ENCODE data around the gene CPA1.

CPA1 gene

DNA sequence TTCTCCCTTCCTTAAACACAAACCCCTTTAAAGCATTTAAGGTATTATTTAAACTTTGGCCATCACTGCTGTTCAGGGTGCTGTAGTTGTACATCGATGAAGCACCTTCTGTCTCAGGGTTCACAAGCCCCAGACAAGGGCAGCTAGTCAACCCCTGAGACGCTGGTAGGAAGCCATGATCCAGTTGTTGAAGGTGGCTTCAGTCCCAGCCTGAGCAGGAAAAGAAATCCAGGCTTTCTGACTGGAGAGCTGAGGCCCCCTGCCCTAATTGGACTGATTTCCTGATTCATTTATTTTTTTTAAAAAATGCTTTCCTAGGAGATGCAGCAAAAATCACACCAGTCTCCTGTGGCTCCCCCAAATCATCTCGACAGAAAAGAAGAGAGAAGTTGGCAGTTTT is 15.8 kb downstream of the CPA1 start:
- DNase-seq (ENCODE audit: low read depth), result no peak

- no peak for DNase-seq (ENCODE audit: low read depth)
Measured at GRCh38 chr7:130397051-130397757, 16.9 kb downstream of the CPA1 start.

DNA sequence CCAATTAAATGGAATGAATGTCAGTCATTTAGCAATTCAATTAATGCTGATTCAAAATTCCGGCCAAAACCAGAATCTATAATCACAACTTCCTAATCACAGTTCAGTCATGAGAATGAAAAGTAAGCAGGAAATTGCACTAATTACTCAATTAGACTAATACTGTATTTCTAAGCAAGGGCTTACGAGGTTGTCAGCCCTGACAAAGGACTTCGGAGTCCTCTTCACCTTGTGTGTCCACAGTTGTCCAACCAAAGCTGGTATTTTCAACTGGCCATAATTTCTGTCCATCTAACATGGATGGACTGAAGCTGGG is 17.4 kb downstream of the CPA1 start:
- DNase-seq (ENCODE audit: low read depth), result no peak

DNA sequence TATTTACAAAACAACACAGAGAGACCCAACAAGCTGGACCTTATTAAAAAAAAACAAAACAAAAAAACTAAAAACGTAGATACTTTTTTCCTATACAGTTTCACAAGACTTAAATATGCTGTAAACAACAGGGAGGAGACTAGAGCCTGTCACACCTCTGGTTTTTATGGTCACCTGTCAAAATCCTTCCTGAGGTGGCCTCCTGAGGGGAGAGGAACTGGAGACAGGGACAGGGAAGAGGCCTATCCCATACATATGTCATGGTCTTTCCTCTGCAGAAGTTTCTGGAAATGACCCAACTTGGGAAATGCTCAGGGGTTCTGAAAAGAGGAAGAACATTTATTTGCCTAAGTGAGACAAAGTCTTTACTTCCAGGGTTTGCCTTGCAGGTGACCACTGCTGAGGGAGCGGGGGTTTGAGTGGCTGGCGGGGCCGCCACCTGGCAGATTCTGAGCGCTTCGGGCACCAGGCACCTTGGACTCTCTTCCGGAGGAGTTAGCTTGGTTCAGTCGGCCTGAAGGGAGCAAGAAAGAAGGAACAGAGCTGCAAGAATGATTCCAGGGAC is 18.3 kb downstream of the CPA1 start:
- DNase-seq (ENCODE audit: low read depth), result no peak

GRCh38 chr7:130400120-130400572 is 19.9 kb downstream of the CPA1 start:
- DNase-seq (ENCODE audit: low read depth), result no peak

DNA sequence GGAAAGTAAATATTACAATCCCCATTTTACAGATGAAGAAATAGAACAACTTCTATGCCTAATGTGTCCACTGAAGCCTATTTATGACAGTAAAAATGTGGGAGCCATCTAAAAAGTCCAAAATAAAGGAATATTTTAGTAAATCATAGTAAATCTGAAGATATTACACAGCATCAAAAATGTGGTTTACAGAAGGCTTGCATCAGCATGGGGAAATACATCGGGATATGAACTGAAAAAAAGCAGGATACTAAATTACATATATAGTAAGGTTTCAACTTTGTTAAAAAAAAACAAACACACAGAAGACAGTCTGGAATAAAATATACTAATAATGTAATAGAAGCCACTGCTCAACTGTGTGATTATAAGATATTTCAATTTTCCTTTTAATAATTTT is 20.8 kb downstream of the CPA1 start:
- DNase-seq (ENCODE audit: low read depth), result no peak

- no peak for DNase-seq (ENCODE audit: low read depth)
Measured at GRCh38 chr7:130401578-130401977, 21.3 kb downstream of the CPA1 start.

DNA sequence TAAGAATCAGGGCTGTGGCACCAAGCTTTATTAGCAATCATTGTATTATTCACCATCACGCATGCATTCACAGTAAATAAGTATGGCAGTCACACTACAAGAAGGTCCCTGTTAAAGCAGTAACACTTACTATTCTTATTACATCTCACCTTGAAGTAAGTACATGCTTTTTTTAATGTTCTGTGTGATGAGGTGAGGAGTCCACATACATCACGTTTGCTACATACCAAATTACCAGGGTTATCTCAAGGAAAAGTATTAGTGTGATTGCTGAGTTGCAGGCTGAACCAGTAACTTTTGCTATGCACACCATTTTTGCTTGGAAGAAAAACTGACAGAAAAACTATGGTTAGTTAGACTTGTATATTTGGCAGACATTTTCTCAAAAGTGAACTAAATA is 24.7 kb downstream of the CPA1 start:
- no peak for DNase-seq (ENCODE audit: low read depth)

GRCh38 chr7:130409067-130409711 is 28.9 kb downstream of the CPA1 start:
- no peak for DNase-seq (ENCODE audit: low read depth)

- no peak for DNase-seq (ENCODE audit: low read depth)
Measured at GRCh38 chr7:130409712-130410072, 29.4 kb downstream of the CPA1 start.

DNA sequence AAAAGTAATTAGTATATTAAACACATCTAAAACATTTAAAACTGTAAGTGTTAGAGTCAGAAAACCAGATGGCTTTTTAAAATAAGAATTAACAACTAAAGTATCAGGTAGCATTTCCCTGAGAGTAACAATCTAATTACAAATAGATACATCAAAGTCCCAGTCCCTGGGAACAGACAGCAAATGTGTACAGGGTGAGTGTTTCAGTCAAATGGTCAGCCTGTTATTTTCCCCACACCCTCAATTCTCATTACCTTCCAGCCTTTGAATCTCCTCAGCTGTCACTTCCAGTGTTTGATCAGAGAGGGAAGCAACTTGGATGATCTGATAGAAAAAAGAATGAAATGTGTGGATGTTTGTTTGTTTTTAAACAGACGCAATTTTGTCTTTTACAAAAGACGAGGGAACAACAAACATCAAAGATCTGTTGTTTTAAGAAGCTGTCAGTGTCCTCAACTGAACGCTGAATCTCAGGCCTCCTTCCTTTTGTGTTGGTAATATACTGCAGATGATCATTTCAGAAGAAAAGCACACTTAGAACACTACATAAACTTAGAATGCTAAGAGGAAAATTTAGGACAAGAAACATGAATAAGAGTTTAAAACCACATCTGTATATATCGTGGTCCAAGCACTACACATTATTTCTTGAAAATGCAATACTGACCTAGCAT is 30.7 kb downstream of the CPA1 start:
- DNase-seq (ENCODE audit: low read depth), result no peak

DNA sequence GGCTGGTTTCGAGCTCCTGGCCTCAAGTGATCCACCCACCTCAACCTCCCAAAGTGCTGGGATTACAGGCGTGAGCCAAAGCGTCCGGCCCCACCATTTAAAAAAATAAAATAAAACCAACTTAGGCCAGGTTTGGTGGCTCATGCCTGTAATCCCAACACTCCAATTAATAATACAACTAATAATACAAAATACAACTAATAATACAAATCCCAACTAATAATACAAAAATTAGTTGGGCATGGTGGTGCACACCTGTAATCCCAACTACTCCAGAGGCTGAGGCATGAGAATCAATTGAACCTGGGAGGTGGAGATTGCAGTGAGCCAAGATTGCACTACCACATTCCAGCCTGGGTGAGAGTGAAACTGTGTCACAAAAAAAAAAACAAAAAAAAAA is 32.9 kb downstream of the CPA1 start:
- no peak for DNase-seq (ENCODE audit: low read depth)

DNA sequence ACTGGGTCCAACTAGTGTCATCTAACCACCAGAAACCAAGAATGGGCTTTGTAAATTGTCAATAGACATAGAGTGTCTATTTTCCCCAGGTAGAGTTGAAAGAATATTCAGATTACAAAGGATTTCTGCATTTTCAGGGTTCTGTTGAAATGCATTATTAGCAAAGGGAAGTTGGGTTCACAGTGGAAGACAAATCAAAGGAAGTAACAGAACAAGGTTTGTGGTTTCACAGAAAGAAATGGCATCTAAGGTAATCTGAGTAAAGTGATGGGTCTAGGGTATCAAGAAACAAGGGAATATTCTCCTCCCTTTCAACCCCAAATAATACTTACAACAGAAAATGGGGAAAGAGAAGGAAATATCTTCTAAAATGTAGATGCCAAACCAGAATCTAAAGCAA is 34.7 kb downstream of the CPA1 start:
- DNase-seq (ENCODE audit: low read depth), result no peak

DNA sequence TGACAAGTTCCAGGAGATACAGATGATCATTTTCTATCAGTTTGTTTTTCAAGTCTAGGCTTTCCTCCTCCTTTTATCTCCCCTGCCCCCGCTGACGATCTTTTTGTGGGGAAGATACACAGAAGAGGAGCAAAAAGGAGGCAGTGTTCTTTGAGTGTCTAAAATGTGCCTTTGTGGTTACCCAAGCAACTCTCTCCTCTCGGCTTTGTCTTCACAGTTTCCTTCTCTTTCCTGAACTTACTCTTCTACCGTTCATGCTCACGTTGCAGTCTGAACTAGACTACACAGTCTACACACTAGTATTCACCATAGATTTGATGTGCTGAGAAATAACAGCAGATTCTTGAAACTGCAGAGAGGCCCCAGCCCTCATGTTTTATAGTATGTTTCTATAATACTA is 36.9 kb downstream of the CPA1 start:
- no peak for DNase-seq (ENCODE audit: low read depth)

DNA sequence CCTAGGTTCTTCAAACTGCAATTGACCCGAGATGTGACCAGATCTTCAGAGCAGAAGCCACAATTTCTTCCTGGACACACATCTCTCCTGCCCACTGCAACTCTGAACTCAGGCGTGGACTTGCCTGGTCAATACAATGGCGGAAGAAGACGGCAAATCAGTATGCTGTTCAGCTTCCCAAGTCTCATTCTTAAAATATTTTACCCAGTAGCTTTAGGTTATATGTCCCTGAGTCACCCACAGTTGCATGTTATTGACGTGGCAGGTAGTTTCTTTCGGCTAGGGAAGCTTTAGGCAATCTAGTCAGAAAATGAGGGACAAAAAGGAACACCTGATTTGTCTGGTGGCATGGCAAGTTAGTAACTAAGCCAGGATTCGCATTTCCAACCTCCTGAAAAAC is 38.0 kb downstream of the CPA1 start:
- DNase-seq (ENCODE audit: low read depth), result no peak

- no peak for DNase-seq (ENCODE audit: low read depth)
Measured at GRCh38 chr7:130419658-130420057, 39.4 kb downstream of the CPA1 start.

GRCh38 chr7:130420943-130421578 is 40.8 kb downstream of the CPA1 start:
- no peak for DNase-seq (ENCODE audit: low read depth)

GRCh38 chr7:130421684-130422083 is 41.4 kb downstream of the CPA1 start:
- DNase-seq (ENCODE audit: low read depth), result no peak

GRCh38 chr7:130423501-130424037 is 43.3 kb downstream of the CPA1 start:
- no peak for DNase-seq (ENCODE audit: low read depth)

DNA sequence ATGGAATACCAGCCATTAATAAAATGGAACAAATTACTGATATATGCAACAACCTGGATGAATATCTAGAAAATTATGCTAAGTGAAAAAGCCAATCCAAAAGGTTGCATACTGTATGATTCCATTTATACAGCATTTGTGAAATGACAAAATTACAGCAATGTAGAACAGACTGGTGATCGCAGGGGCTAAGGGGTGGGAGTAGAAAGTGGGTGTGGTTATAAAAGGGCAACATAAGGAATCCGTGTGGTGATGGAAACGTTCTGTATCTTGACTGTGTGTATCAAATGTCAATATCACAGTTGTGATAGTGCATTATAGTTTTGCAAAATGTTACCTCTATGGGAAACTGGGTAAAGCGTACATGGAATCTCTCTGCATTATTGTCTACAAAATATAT is 45.5 kb downstream of the CPA1 start:
- DNase-seq (ENCODE audit: low read depth), result no peak

- no peak for DNase-seq (ENCODE audit: low read depth)
Measured at GRCh38 chr7:130426564-130426963, 46.3 kb downstream of the CPA1 start.

DNA sequence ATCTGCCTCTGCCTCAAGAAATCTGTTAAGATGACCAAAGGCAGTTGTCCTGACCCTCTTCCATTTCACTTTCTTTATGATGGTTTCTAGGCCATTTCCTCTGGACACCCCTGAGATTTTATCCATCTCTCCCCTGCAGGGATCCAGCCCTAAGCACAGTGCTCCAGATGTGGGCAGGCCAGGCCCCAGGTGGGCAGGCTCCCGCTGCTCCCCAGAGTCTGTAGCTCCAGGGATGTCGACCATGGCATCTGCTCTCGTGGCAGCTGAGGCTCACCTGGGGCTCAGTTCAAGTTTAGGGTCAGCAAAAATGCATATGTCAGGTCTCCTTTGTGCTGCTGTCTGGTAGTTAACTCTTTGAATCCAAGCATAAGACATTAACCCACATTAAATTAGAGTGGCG is 48.7 kb downstream of the CPA1 start:
- no peak for DNase-seq (ENCODE audit: low read depth)

DNA sequence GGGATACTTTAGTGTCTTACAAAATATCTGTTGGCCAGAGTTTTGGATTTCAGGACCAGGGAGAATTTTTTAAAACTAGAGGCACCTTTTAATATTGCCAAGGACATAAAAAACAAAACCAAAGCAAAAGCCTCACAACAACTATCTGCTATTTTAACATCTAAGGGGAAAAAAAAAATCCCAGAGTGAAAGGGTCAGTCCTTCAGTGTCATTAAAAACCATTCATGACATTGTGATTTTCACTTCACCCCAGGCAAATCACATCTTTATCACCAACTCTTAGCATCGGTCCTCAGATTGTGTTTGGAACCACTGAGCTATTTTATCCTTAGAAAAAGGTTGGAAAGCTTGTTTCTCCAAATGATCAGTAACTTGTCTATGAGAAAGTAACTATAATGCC is 49.8 kb downstream of the CPA1 start:
- DNase-seq (ENCODE audit: low read depth), result no peak

All from stimulated activated CD8-positive, alpha-beta memory T cell treated with anti-CD3 and anti-CD28 coated beads, Interleukin-12 subunit alpha, Interleukin-12 subunit beta, amount 100 ng/mL, for 1 hour (primary cell).